WERI-Rb-1 (cell line): ENCODE data around the gene ZBTB21.

ENCODE experiments used
- DNase-seq: peaks from one replicate; pipeline ENCODE4 v3.0.0-alpha.2; 2020
- H3K27ac ChIP-seq: fragments of 250-450 bp; sonication (Bioruptor Pico); 2 replicates; pipeline ENCODE4 v1.5.1; 2020; ENCODE audit warnings: mild to moderate bottlenecking, moderate library complexity
- H3K27me3 ChIP-seq: fragments of 250-450 bp; sonication (Bioruptor Pico); 2 replicates; pipeline ENCODE4 v1.5.1; 2021; ENCODE audit warnings: mild to moderate bottlenecking, low read depth, moderate library complexity; ENCODE audit not compliant: insufficient read depth, severe bottlenecking
- H3K36me3 ChIP-seq: fragments of 250-450 bp; sonication (Bioruptor Pico); 2 replicates; pipeline ENCODE4 v1.5.1; 2020; ENCODE audit warnings: mild to moderate bottlenecking, moderate library complexity
- H3K4me3 ChIP-seq: 2 replicates; pipeline ENCODE4 v1.5.1; 2011; ENCODE audit warnings: low read depth, mild to moderate bottlenecking, control low read depth, low read length
- H3K9me3 ChIP-seq: fragments of 250-450 bp; sonication (Bioruptor Pico); 2 replicates; pipeline ENCODE4 v1.5.1; 2021; ENCODE audit warnings: mild to moderate bottlenecking, moderate library complexity; ENCODE audit not compliant: severe bottlenecking
- CTCF ChIP-seq: IDR thresholded peaks from 2 replicates; pipeline ENCODE4 v1.5.1; 2011; ENCODE audit warnings: low read depth, mild to moderate bottlenecking, control low read depth, inconsistent platforms, low read length

Gene ZBTB21

GRCh38 chr21:42042651-42043050 lies 32.5 kb upstream of the ZBTB21 start:
- H3K36me3 ChIP-seq = no peaks in the 10 kb centered on the region
- no peak for DNase-seq
- no peaks in the 10 kb centered on the region for H3K27me3 ChIP-seq
- H3K27ac ChIP-seq = no peak overlapping the region
- no peak for TF ChIP-seq CTCF
- H3K9me3 ChIP-seq = peaks cover 3% of the 10 kb centered on the region
- no peak overlapping the region for H3K4me3 ChIP-seq

GRCh38 chr21:42041711-42042110 lies 31.6 kb upstream of the ZBTB21 start:
- no peak for TF ChIP-seq CTCF
- H3K9me3 ChIP-seq = peaks cover 3% of the 10 kb centered on the region
- no peak overlapping the region for H3K27ac ChIP-seq

GRCh38 chr21:42041246-42041645 lies 31.1 kb upstream of the ZBTB21 start:
- H3K27ac ChIP-seq = no peak overlapping the region
- no peak for DNase-seq
- no peaks in the 10 kb centered on the region for H3K36me3 ChIP-seq

More at GRCh38 chr21:42041711-42042110, 31.6 kb upstream of the ZBTB21 start:
- H3K36me3 ChIP-seq = no peaks in the 10 kb centered on the region
- H3K27me3 ChIP-seq = no peaks in the 10 kb centered on the region
- H3K4me3 ChIP-seq = no peak overlapping the region
- DNase-seq = no peak

GRCh38 chr21:42040411-42041180 lies 30.4 kb upstream of the ZBTB21 start:
- no peak overlapping the region for H3K27ac ChIP-seq
- DNase-seq = no peak
- H3K9me3 ChIP-seq = peaks cover 3% of the 10 kb centered on the region
- H3K36me3 ChIP-seq = no peaks in the 10 kb centered on the region
- H3K4me3 ChIP-seq = no peak overlapping the region
- H3K27me3 ChIP-seq = no peaks in the 10 kb centered on the region
- no peak for TF ChIP-seq CTCF

More at GRCh38 chr21:42041246-42041645, 31.1 kb upstream of the ZBTB21 start:
- Histone ChIP-seq H3K4me3 (no peak overlapping the region), H3K9me3 (peaks cover 3% of the 10 kb centered on the region), H3K27me3 (no peaks in the 10 kb centered on the region)
- no peak for TF ChIP-seq CTCF

GRCh38 chr21:42039911-42040351 lies 29.8 kb upstream of the ZBTB21 start:
- Histone ChIP-seq H3K27ac (no peak overlapping the region), H3K9me3 (peaks cover 3% of the 10 kb centered on the region), H3K36me3 (no peaks in the 10 kb centered on the region), H3K4me3 (no peak overlapping the region), H3K27me3 (no peaks in the 10 kb centered on the region)
- DNase-seq = no peak
- no peak for TF ChIP-seq CTCF
